Measurements from ENCODE around the gene SPSB2. TPM values are rescaled to one million over a fixed set of nuclear protein-coding genes. Genes with fewer than 3 reads are reported as not detected.

Gene SPSB2
- total RNA-seq, 1 donor from 2014 or later, result 2.2 TPM

- ATAC-seq (no peak), DNase-seq (no peak)
- intact Hi-C loops (cut with micrococcal nuclease), result no loop called here
Measured at GRCh38 chr12:6860942-6861341, 12.2 kb downstream of the SPSB2 start.

DNA sequence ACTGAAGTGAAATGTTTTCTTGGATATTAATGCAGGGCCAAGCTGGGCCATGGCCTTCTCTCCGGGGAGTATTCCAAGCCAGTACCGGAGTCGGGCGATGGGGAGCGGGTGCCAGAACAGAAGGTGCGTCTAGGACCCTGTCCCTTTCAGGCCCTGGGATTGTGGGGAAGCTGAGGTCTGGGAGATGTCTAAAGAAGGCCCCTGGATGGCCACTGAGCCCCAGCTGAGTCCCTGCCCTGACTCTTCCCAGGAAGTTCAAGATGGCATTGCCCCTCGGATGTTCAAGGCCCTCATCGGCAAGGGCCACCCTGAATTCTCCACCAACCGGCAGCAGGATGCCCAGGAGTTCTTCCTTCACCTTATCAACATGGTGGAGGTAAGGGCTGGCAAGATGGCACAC, 13.0 kb downstream of the SPSB2 start:
- DNase-seq, result no peak
- intact Hi-C loops (cut with micrococcal nuclease), result no loop called here
- no peak for ATAC-seq

GRCh38 chr12:6858799-6859198, 14.3 kb downstream of the SPSB2 start:
- DNase-seq, result no peak

DNA sequence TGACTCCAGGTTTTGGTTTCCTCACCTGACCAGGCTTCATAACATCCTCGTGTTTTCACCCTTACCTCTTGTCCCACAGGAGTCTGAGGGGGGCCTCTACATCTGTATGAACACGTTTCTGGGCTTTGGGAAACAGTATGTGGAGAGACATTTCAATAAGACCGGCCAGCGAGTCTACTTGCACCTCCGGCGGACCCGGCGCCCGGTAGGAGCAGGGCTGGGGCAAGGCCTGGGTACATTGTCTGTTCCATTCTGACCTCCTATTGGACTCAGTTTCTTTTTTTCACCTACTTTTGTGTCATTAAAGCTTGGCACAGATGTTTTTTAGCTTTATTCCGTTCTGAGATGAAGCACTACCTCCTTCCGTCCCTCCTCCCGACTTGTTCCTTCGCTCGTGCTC, 17.8 kb downstream of the SPSB2 start:
- DNase-seq (peak; percentile 10), ATAC-seq (no peak)
- intact Hi-C loops (cut with micrococcal nuclease), result no loop called here

More at GRCh38 chr12:6858799-6859198, 14.3 kb downstream of the SPSB2 start:
- intact Hi-C loops (cut with micrococcal nuclease), result no loop called here
- no peak for ATAC-seq

DNA sequence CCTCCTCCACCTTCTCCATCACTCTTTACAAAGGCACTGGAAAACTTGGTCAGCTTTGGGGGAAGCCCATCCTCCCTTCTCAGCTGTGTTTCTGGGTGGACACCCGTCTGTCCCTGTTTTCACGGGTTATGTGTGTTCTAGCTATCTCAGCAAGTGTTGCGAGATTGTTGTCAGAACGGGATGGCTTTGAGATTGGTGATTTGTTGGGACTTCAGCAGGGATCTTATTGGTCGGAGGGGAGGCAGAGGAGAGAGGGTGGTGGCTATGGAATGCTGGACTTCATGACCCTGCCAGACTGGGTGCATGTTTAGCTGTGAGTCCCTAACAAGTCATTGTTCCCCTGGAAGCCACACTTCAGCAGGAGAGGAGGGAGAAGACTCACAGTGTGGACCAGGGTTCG, 19.1 kb downstream of the SPSB2 start:
- no peak for ATAC-seq
- intact Hi-C loops (cut with micrococcal nuclease), result no loop called here
- DNase-seq, result no peak

- DNase-seq (no peak), ATAC-seq (no peak)
- intact Hi-C loops (cut with micrococcal nuclease), result no loop called here
Measured at GRCh38 chr12:6853626-6854025, 19.5 kb downstream of the SPSB2 start.

DNA sequence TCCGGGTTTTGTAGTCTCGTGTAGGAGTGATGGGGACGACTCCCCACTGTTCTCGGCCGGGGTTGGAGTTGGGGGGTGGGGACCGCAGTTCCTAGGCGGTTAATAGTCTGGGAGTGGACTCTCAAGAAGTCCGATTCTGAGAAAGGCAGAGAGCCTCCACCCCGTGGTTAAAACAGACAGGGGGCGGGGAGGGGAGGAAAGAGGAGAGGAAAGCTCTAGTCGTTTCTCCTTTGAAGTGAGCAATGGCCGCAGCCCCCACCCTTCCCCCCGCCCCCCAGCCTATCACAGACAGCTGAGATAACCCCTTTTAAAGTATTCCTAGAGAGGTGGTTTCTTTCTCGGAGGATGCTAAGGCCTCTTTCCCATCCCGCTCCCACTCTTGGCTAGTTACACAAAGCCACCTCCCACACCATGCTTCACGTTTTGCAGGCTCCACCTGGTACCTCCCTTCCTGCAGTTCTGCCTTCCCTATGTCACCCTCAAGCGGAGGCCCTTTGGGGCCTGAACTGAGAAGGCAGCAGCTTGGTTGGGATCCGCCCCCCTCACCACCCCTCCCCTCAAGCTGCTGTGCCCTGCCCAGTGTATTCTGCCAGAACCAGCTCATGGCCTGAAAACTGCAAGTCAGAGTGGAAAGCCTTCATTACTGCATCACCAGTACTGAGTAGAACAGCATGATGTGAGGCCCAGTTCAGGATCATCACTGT, 20.3 kb downstream of the SPSB2 start:
- DNase-seq (peak; percentile 39), ATAC-seq (no peak)
- intact Hi-C loops (cut with micrococcal nuclease), result no loop called here

DNA sequence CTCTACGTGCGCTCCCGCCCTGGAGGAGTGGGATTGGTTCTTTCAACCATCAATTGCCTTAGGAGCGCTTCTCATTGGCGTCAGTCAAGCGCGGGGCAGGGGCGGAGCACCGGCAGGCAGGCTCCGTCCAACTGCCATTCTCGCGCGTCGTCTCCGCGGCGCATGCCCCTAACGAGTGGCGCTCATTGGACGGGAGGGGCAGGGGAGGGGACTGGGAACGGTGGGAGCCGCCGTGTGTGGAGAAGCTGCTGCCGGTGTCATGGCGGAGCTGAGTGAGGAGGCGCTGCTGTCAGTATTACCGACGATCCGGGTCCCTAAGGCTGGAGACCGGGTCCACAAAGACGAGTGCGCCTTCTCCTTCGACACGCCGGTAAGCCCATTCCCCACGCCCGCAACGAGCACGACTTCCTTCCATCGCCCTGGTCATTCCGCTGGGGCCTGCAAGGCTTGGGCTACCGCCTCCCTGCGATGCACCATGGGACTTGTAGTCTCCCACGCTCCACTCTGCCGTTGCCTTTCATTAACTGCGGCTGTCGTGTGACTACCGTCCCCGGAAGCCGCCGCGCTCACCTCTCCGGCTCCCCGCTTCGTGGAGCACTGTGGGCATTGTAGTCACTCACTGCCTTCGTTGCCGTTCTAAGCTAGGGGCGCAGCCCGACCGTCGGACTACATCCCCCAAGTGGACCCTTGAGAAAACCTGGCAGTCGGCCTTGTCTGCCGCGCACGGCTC, 21.0 kb downstream of the SPSB2 start, which contains the start of gene USP5:
Gene USP5 (plus strand): TSS at position 230 of the 730 bp plus-strand sequence. CDS start 30 bp downstream, at position 260.
- DNase-seq (peak; percentile 99), ATAC-seq (peak; percentile 90)
- intact Hi-C loops (cut with micrococcal nuclease), result no loop called here

GRCh38 chr12:6851153-6851920, 21.8 kb downstream of the SPSB2 start, which contains the start of gene CDCA3:
Gene CDCA3 (minus strand): TSS chr12:6851286. CDS start chr12:6850952, 334 bp downstream.
- ATAC-seq (peak; percentile 79), DNase-seq (peak; percentile 94)
- intact Hi-C loops (cut with micrococcal nuclease), result no loop called here

DNA sequence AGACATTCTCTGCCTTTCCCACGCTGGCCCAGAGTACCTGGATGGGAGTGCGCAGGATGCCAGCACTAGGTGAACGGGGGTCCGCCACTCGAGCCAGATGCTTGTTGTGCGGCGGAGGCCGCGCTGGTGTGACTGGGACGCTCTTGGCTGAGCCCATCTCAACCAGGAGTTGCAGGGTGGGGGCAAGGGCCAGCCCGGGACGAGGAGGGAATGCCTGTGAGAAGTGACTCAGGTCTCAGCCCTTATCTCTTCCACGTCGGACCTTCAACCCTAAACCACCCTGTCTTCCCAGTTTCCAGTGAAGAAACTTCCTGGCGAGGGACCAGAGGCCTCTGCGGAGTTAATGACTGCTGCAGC, 22.3 kb downstream of the SPSB2 start:
- DNase-seq, result no peak
- intact Hi-C loops (cut with micrococcal nuclease), result no loop called here

DNA sequence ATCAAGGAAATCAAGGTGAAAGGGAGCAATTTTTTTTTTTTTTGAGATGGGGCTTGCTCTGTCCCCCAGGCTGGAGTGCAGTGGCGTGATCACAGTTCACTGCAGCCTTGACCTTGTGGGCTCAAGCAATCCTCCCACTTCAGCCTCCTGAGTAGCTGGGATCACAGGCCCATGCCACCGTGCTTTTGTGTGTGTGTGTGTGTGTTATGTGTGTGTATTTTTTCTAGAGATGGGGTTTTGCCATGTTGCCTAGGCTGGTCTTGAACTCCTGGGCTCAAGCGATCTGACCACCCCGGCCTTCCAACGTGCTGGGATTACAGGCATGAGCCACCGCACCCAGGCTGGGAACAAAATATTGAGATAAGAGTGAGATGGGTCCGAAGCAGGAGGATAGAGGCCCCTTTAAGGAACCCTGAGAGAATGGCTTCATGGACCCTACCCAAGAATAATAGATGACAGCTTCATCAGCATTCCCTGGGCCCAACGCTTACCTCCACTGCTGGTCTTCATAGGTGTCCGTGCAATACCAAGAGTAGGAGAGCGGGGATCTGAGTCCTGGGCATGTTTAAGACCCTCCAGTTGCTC, 23.0 kb downstream of the SPSB2 start:
- intact Hi-C loops (cut with micrococcal nuclease), result no loop called here
- DNase-seq (no peak), ATAC-seq (no peak)

More for the DNA sequence above, 22.3 kb downstream of the SPSB2 start:
- no peak for ATAC-seq

- no peak for DNase-seq
- intact Hi-C loops (cut with micrococcal nuclease), result no loop called here
- no peak for ATAC-seq
Measured at GRCh38 chr12:6849427-6849826, 23.7 kb downstream of the SPSB2 start.

- ATAC-seq (no peak), DNase-seq (no peak)
- intact Hi-C loops (cut with micrococcal nuclease), result no loop called here
Measured at GRCh38 chr12:6847676-6848075, 25.4 kb downstream of the SPSB2 start.

- no peak for ATAC-seq
- intact Hi-C loops (cut with micrococcal nuclease), result no loop called here
- no peak for DNase-seq
Measured at GRCh38 chr12:6846316-6846869, 26.7 kb downstream of the SPSB2 start.

- DNase-seq (no peak), ATAC-seq (no peak)
- intact Hi-C loops (cut with micrococcal nuclease), result no loop called here
Measured at GRCh38 chr12:6845395-6845794, 27.7 kb downstream of the SPSB2 start.

- DNase-seq (no peak), ATAC-seq (no peak)
- intact Hi-C loops (cut with micrococcal nuclease), result no loop called here
Measured at GRCh38 chr12:6843118-6843902, 29.8 kb downstream of the SPSB2 start.

DNA sequence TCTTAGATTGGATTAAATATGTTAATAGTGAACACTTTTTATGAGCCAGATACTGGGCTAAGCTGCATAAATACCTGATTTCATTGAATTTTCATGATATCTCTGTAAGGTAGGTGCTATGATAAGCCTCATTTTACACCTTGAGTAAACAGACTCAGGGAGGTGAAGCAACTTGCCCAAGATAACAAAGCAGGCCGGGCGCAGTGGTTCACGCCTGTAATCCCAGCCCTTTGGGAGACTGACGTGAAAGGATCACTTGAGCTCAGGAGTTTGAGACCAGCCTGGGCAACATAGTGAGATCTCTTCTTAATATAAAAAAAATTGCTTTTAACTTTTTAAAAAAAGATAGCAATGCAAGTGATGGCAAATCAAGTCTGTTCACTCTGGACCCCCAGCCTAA, 31.0 kb downstream of the SPSB2 start:
- ATAC-seq, result no peak
- no peak for DNase-seq

DNA sequence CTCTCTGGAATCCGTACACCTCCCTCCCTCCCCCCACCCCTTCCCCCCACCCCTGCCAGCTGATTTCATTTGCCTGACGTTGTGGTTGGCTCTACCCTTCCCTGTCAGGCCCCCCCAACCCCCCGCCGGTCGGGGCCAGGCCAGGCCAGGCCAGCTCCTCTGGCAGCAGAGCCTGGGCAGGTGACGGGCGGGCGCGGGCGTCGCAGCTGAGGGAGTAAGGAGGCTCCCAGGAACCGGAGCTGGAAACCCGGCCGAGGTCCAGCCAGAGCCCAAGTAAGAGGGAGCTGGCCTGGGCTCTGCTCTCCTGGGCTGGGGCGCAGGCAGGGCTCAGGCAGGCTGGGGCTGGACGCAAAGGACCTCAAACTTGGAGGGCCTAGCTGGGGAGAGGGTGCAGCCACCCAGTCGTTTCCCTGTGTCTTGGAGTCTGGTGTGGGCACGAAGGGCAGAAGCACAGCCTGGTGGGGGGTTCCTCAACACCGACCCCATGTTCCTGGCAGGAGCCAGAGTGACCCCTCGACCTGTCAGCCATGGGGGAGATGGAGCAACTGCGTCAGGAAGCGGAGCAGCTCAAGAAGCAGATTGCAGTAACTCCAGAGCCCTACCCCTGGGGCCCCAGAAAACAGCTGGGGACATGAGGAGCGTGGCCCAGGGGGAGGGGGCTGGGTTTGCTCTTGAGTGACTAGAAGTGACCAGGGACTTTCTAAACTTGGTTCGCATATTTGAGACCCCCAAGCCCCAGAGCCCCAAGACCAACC, 32.2 kb downstream of the SPSB2 start, which contains the start of gene GNB3:
Gene GNB3 (plus strand): TSS at position 165 of the 755 bp plus-strand sequence. CDS start 363 bp downstream, at position 528.
- DNase-seq (peak; percentile 76), ATAC-seq (peak; percentile 80)

More for the DNA sequence above, 31.0 kb downstream of the SPSB2 start:
- intact Hi-C loops (cut with micrococcal nuclease), result no loop called here

More for the DNA sequence above, 32.2 kb downstream of the SPSB2 start, which contains the start of gene GNB3:
- intact Hi-C loops (cut with micrococcal nuclease), result no loop called here

All from left ventricle myocardium superior (tissue), 1 donor.